Measurements from ENCODE around the gene DIS3L2. TPM values are rescaled to one million over a fixed set of nuclear protein-coding genes. Genes with fewer than 3 reads are reported as not detected.

The DIS3L2 gene
- total RNA-seq, 2 experiments from 2014 or later = 30.6 to 33.7 TPM

DNA sequence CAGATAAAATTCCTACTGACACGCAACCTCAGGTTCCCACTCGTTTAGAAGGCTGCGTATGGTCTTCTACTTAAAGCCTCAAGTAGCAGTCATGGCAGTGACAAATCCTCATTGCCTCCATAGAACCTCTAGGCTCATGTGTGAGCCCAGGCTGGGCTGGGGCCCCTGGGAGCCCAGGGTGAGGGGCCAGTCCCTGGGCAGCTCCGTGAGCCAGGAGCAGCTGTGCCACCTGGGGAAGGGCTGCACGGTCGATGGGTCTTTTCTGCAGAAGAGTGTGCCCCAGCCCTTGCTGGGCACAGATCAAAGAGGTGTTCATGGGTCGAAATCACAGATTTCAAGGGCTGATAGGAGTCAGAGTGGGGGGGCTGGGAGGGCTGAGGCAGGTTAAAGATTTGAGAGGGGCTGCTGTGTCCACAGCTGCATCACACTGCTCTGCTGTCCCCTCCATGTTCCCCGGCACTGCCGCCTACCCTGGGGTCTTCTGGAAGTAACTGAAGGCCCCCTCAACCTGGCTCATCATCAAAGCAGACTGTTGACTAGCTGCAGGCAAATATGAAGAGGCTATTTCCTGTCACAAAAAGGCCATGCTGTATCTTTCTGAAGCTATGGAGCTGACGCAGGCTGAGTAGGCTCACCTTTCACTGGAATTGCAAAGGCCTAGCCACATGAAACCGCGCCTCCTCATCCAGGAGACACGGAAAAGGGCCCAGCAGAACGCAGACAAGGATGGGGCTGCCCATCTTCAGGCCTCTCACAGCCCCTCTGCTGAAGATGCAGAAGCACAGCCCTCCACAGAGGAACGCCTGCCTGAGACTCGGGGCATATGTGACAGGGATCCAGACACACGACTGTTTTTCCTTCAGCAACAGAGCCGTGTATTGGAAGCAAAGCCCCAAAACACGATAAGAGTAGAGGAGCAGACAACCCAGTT lies 381.4 kb downstream of the DIS3L2 start:
- ChIA-PET CTCF (interaction anchor here (0.8 kb wide), 1 partner anchor 17 kb away, joined by 3 read pairs; no protein-coding TSS in a partner anchor), POLR2A (no interaction called here)

DNA sequence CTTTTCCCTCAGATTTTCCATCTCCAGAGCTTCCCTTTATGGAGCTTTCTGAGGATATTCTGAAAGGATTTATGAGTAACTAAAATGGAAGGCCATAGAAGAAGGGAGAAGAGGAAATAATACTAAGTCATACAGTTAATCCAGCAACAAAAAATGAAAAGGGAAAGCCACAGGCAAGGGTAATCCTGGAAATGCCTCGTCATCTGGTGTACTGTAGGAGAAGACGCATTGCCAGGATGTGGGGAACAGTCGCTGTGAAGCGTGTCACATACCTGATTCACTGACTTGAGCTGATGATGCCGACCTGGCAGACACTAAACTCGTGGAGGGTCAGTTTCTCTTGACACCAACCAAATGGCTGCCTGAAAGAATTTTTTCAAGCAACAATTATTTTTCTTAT lies 382.3 kb downstream of the DIS3L2 start:
- ChIA-PET CTCF (interaction anchor here (0.8 kb wide), 1 partner anchor 18 kb away, joined by 3 read pairs; no protein-coding TSS in a partner anchor), POLR2A (no interaction called here)

- ChIA-PET CTCF (no interaction called here), POLR2A (no interaction called here)
Observed at GRCh38 chr2:232345251-232345650, 383.7 kb downstream of the DIS3L2 start.

GRCh38 chr2:232347369-232347768 lies 385.9 kb downstream of the DIS3L2 start:
- ChIA-PET CTCF (no interaction called here), POLR2A (no interaction called here)

DNA sequence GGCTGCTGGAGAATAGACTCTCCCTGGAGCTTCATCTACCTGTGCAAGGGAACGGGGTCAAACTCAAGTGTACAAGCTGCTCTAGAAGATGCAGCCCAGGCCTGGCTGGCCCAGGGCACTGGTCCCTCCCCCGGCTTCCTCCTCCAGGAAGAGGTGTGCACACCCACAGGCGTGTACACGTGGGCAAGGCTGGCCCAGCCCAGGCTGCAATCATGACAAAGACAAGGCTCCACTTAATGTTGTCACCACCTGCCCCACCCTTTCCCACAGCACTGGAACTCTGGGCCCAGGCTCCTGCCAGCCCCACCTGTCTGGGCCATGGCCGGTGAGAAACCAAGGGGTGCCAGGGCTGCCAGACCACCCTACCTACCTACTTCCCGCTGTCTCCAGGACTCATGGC lies 387.4 kb downstream of the DIS3L2 start:
- POLR2A ChIA-PET = no interaction called here
- CTCF ChIA-PET = no interaction called here

DNA sequence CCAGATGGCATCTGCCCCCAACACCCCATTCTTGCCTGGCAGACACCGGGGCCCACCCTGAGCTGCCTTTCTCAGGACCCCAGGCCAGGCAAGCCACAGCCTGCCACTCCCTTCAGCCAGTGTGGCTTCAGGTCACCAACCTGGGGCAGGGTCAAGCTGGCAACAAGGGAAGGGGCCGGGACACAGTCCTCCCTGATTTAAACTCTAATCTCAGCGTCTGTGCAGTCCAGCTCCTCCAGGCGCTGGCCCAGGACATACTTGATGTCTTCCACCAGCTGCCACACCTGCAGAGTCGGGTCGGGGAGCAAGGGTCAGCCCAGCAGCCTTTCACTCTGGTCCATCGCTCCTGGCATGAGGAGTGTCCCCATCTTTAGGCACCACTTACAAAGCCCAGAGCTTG lies 388.0 kb downstream of the DIS3L2 start:
- ChIA-PET POLR2A (no interaction called here), CTCF (no interaction called here)

GRCh38 chr2:232349946-232350635 lies 388.6 kb downstream of the DIS3L2 start:
- ChIA-PET CTCF (no interaction called here), POLR2A (no interaction called here)

DNA sequence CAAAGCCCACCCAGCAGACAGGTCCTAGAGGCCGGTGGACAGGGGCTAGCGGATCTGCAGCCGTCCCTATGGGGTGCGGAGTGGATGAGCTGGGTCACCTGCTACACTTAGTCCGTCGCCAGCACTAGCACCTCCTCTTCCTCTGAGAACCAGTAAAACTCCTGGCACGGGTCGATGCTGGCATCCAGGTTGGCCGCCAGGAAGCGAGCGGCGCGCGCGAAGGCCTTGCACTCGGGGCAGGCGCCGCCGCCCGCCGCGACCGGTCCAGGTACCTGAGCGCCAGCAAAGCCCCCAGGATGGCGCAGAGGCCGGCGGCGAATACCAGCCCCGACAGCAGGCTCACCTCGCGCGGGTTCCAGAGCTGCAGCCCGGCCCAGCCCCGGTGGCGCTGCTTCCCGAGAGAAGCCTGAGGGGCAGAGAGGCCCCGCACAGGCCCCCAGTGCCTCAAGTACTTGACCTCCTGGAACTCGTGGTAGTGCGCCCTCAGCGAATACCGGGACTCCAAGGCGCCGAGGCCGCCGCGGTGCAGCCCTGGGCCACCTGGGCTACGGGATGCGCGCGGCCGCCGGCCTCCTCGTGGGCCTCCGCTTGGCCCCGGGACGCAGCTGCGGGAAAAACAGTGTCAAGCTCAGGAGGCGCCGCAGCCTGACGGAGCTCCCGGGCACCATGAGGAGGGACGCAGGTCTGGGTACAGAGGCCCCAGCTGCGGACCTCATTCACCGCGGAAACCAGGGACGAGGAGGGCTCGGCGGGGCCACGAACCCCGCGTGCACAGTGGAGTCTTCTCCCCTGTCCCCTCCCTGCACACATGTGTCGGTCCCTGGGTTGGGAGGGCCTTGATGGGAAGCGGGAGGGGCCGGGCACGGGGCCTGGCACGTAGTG lies 389.5 kb downstream of the DIS3L2 start:
- CTCF ChIA-PET = no interaction called here

DNA sequence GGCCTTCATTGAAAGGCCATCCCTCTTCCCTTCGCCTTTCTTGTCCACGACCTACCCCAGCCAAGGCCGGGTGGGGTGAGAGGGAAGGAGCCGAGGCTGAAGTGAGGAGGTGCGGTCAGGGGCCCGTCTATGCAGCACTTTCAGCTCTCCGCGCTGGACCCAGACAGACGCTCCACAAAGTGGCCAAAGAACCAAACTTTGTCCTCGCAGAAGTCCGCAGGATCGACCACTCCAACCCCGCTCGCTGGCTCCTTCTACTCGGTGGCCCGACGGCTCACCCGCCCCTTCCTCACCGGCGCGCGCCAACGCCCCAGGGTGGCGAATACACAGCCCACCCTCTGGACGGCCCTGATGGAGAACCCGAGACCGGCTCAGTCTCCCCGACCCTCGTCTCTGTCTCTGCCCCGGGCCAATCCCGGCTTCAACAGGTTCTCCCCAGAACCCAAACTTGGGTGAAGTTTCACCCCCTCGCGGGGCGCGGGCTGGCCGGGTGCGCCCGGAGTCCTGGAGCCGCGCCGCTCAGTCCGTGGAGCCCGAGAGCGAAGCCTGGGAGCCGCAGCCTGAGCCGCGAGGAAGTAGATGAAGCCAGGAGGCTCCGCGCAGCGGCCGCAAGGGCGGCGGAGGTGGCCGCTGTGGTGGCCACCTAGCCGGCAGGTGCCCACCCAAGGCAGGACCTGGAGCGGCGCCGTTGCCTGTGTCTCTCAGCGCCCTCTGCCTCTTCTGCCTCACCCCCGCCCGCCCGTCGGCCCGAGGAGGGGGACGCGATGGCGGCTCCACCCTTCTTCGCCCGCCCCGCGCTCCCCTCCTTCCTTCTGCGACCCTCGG lies 390.4 kb downstream of the DIS3L2 start:
- POLR2A ChIA-PET = no interaction called here

More for the DNA sequence above, 389.5 kb downstream of the DIS3L2 start:
- POLR2A ChIA-PET = no interaction called here

GRCh38 chr2:232352511-232353091 lies 391.1 kb downstream of the DIS3L2 start:
- ChIA-PET CTCF (no interaction called here), POLR2A (no interaction called here)

More for the DNA sequence above, 390.4 kb downstream of the DIS3L2 start:
- CTCF ChIA-PET = no interaction called here

- POLR2A ChIA-PET = no interaction called here
- CTCF ChIA-PET = no interaction called here
Observed at GRCh38 chr2:232353096-232353495, 391.6 kb downstream of the DIS3L2 start.

DNA sequence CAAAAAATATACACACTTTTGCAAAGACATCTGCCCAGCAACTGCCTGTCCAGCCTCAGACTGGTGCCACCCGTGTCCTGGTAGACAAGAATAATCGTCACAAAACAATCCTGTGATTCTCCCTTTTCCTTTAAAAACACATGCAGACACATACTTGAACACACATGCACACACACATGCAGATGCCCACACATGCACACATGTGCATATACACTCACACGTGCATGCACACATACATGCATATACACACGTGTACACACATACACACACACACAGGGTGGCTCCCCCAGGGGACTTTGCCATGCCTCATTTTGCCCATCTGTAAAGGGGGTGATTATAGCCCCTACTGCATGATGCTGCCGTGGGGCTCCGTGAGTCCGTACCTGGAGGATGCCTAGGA lies 392.1 kb downstream of the DIS3L2 start:
- ChIA-PET CTCF (no interaction called here), POLR2A (no interaction called here)

DNA sequence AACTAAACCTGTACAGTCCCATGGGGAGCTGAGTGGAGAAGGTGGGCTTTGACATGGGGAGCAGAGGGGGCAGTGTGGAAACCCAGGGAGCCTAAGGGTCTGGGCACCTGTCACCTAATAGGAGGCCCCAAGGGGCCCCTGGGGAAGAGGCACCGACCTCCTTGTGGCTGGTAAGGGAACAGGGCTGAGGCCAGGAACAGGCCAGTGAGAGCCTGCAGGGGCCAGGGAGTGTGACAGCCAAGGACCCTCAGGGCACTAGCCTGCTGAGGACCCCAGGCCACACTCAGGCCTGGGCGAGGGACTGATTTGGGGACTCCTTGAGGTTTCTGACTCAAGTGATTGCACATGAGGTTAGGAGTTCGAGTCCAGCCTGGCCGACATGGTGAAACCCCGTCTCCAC lies 392.6 kb downstream of the DIS3L2 start:
- POLR2A ChIA-PET = no interaction called here
- CTCF ChIA-PET = no interaction called here

- CTCF ChIA-PET = interaction anchor here (1.0 kb wide), 1 partner anchor 78 kb away, joined by 3 read pairs; no protein-coding TSS in a partner anchor
- POLR2A ChIA-PET = no interaction called here
Observed at GRCh38 chr2:232361646-232362045, 400.1 kb downstream of the DIS3L2 start.

- CTCF ChIA-PET = interaction anchor here (1.0 kb wide), 1 partner anchor 77 kb away, joined by 3 read pairs; no protein-coding TSS in a partner anchor
- POLR2A ChIA-PET = no interaction called here
Observed at GRCh38 chr2:232362174-232362900, 400.8 kb downstream of the DIS3L2 start.

GRCh38 chr2:232363064-232363783 lies 401.7 kb downstream of the DIS3L2 start:
- ChIA-PET CTCF (interaction anchor here (0.8 to 1.5 kb wide), 2 partner anchors 159 to 463 kb away, joined by 3 read pairs; no protein-coding TSS in a partner anchor), POLR2A (interaction anchor here (0.6 kb wide), 1 partner anchor 368 kb away, joined by 4 read pairs; no protein-coding TSS in a partner anchor)
